Smooth muscle cell (in vitro differentiated cells): ENCODE data around the gene IRF2BP1. TPM values are rescaled to one million over a fixed set of nuclear protein-coding genes. Genes with fewer than 3 reads are reported as not detected.

ENCODE experiments used
- DNase-seq: peaks from one replicate; lab custom pipeline; 2025; ENCODE audit not compliant: unreplicated experiment; lab: John Stamatoyannopoulos, UW
- H2AFZ ChIP-seq: fragments of 200-600 bp; sonication (generic); 2 replicates; pipeline ENCODE4 v1.6.0; 2016; ENCODE audit warnings: antibody characterized with exemption, low read depth, mild to moderate bottlenecking
- H3F3A ChIP-seq: fragments of 200-600 bp; sonication (generic); 2 replicates; pipeline ENCODE4 v1.6.0; 2017; ENCODE audit warnings: antibody characterized with exemption, low read depth
- H3K27ac ChIP-seq: fragments of 200-600 bp; sonication (generic); 2 replicates; pipeline ENCODE4 v1.5.1; 2016; ENCODE audit warnings: low read depth, mild to moderate bottlenecking
- H3K27me3 ChIP-seq: fragments of 200-600 bp; sonication (generic); 2 replicates; pipeline ENCODE4 v1.6.1; 2016; ENCODE audit warnings: low read depth, mild to moderate bottlenecking
- H3K36me3 ChIP-seq: fragments of 200-600 bp; sonication (generic); 2 replicates; pipeline ENCODE4 v1.5.1; 2016; ENCODE audit warnings: low read depth
- H3K4me1 ChIP-seq: fragments of 200-600 bp; sonication (generic); 2 replicates; pipeline ENCODE4 v1.5.1; 2016; ENCODE audit warnings: low read depth
- H3K4me2 ChIP-seq: fragments of 200-600 bp; sonication (generic); 2 replicates; pipeline ENCODE4 v1.6.0; 2016; ENCODE audit warnings: mild to moderate bottlenecking
- H3K4me3 ChIP-seq: fragments of 200-600 bp; sonication (generic); 2 replicates; pipeline ENCODE4 v1.5.1; 2016; ENCODE audit warnings: mild to moderate bottlenecking
- H3K79me2 ChIP-seq: fragments of 200-600 bp; sonication (generic); 2 replicates; pipeline ENCODE4 v1.6.0; 2016; ENCODE audit warnings: low read depth, mild to moderate bottlenecking
- H3K9ac ChIP-seq: fragments of 200-600 bp; sonication (generic); 2 replicates; pipeline ENCODE4 v1.6.0; 2016; ENCODE audit warnings: low read depth
- H3K9me3 ChIP-seq: fragments of 200-600 bp; sonication (generic); replicated peaks from 2 replicates; pipeline ENCODE4 v1.5.1; 2016; ENCODE audit warnings: low read depth
- H4K20me1 ChIP-seq: fragments of 200-600 bp; sonication (generic); 2 replicates; pipeline ENCODE4 v1.6.0; 2016; ENCODE audit warnings: low read depth
- WGBS: methylation state at CpG from one replicate; pipeline ENCODE4 v1.1.7; 2016; ENCODE audit warnings: low lambda C conversion rate; 5-methylcytosine and 5-hydroxymethylcytosine counted together
- polyA plus RNA-seq: library from polyadenylated mRNA; unstranded; fragments of >200 nt; fragmentation: Nextera tagmentation; extraction: Ambion mirVana; gene quantifications from 2 replicates; pipeline ENCODE4 v1.2.1, GENCODE V29; 2016
- total RNA-seq: library from RNA; depleted of rRNA; stranded (reverse); fragments of >200 nt; gene quantifications from 2 replicates; pipeline ENCODE4 v1.2.3, GENCODE V29; 2014
- TF ChIP-seq, protein P1 (sequence below): fragments of 200-600 bp; sonication (generic); IDR thresholded peaks from 2 replicates; pipeline ENCODE4 v1.5.1; 2017; ENCODE audit warnings: borderline replicate concordance, mild to moderate bottlenecking, antibody characterized with exemption; ENCODE audit not compliant: insufficient read depth, poor library complexity, severe bottlenecking

IRF2BP1 gene
- total and polyA plus RNA-seq, 2 experiments from 2014 or later, result 12.9 to 19.0 TPM

DNA sequence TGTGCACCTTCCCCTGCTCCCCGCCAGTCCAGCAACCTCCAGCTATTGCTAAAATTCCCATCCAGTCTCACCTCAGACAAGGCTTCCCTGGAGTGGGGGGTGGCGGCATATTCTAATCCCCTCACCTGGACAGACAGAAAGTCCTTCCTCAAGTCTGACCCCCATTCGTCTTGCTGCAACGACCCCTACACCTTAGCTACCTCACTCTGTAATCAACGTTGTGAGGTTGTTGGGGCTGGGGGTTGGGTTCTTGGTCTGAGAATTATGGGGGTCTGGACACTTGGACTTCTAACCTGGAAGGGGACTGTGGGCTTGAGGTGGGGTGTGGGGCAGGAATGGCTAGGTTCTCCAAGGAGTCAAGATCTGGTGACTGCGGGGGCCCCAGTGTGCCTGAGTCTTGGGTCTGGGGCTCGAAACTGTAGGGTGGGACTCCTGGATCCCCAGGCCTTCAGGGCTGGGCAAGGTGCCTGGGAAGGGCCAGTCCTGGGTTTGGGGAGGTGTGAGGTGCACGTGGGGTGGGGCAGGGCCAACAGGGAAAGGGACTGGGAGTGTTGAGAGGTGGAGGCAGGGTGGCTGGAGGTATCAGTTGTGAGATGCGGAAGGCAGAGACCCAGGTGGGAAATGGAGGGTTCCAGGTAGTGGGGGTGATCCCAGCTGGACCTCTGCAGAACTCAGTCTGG lies 20.5 kb downstream of the IRF2BP1 start:
- H3K36me3 ChIP-seq, result no peaks in the 10 kb centered on the region
- H3K4me3 ChIP-seq, result peak overlapping the region; percentile 69
- 71% methylated on average over 9 of the region's 9 CpGs for WGBS
- no peak overlapping the region for H3K4me2 ChIP-seq
- no peak overlapping the region for H3K9ac ChIP-seq
- peaks cover 3% of the 10 kb centered on the region for H4K20me1 ChIP-seq
- peaks cover 12% of the 10 kb centered on the region for H3K27me3 ChIP-seq
- no peak for DNase-seq
- TF ChIP-seq, protein P1, sequence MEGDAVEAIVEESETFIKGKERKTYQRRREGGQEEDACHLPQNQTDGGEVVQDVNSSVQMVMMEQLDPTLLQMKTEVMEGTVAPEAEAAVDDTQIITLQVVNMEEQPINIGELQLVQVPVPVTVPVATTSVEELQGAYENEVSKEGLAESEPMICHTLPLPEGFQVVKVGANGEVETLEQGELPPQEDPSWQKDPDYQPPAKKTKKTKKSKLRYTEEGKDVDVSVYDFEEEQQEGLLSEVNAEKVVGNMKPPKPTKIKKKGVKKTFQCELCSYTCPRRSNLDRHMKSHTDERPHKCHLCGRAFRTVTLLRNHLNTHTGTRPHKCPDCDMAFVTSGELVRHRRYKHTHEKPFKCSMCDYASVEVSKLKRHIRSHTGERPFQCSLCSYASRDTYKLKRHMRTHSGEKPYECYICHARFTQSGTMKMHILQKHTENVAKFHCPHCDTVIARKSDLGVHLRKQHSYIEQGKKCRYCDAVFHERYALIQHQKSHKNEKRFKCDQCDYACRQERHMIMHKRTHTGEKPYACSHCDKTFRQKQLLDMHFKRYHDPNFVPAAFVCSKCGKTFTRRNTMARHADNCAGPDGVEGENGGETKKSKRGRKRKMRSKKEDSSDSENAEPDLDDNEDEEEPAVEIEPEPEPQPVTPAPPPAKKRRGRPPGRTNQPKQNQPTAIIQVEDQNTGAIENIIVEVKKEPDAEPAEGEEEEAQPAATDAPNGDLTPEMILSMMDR, result no peak
- H3K79me2 ChIP-seq, result peaks cover 19% of the 10 kb centered on the region
- H3K9me3 ChIP-seq, result no peaks in the 10 kb centered on the region
- H3F3A ChIP-seq, result no peaks in the 10 kb centered on the region
- no peak overlapping the region for H2AFZ ChIP-seq
- H3K4me1 ChIP-seq, result peaks cover 5% of the 10 kb centered on the region
- H3K27ac ChIP-seq, result no peak overlapping the region

DNA sequence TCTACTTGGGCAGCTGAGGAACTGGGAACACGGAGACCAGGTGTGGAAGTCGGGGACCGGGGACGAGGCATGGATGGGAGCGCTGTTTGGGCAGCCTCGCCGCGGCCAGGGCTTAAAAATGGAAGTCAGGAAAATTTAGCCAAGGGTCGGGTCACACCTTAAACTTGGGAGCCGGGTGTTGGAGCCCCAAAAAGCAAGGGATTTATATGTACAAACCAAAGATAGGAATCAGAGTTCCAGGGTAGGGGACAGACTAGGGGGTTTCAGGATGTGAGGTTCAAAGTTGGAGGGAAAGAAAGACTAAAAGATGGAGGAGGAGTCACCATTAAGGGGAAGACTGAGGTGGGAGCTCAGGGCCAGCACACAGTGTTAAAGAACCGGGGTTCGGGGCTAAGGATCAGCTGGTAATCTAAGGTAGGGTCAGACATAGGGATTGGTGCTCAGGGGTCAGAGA lies 21.3 kb downstream of the IRF2BP1 start:
- H3K27ac ChIP-seq, result no peak overlapping the region

DNA sequence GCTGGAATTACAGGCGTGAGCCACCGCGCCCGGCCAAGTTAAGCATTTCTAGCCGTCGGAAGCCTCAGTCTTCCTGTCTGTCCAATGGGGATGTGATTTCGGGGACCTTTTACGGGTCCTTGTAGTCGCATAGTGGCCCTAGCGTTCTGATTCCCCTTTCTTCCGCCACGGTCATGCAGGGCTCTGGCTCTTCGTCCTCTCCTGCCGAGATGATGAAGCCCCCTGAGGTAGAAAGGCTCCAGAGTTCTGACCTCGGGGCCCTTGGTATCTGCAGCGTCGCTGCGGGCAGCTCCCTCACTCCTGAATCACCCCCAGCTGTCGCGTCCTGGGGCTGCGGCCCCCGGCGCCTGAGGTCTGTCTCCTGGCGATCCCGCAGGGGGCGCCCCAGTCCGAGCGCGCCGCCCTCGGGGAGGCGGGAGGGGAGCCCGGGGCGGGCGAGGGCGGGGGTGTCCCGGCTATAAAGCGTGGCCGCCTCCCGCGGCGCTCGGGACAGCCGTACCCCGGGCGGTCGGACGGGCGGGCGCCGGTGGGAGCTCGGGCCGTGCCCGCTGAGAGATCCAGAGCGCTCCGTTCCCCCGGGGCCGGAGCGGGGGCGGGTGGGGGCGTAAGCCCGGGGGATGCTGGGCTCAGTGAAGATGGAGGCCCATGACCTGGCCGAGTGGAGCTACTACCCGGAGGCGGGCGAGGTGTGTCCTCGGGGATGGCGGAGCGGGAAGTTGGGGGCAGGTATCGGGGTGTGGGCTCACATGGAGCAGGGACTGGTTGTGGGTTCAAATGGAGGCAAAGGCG lies 21.9 kb downstream of the IRF2BP1 start, which contains the start of gene FOXA3:
TSS of gene FOXA3 (plus strand) at position 487 of the 789 bp plus-strand sequence. CDS start at position 618, 131 bp downstream.
- peak within 1 kb of the TSS; percentile 88 for H2AFZ ChIP-seq
- H3F3A ChIP-seq, result no peaks in the 10 kb centered on the region
- peaks cover 9% of the 10 kb centered on the region for H4K20me1 ChIP-seq
- TF ChIP-seq, protein P1, result peak; percentile 64
- no peaks in the 10 kb centered on the region for H3K36me3 ChIP-seq
- peak within 1 kb of the TSS; percentile 69 for H3K4me3 ChIP-seq
- peak within 1 kb of the TSS; percentile 85 for H3K4me2 ChIP-seq
- H3K4me1 ChIP-seq, result peaks cover 5% of the 10 kb centered on the region
- H3K9me3 ChIP-seq, result no peaks in the 10 kb centered on the region
- no peak within 1 kb of the TSS for H3K27ac ChIP-seq
- 5% methylated on average over 44 of the region's 71 CpGs for WGBS
- H3K27me3 ChIP-seq, result peaks cover 12% of the 10 kb centered on the region
- no peak within 1 kb of the TSS for H3K9ac ChIP-seq
- DNase-seq, result peak; percentile 29
- H3K79me2 ChIP-seq, result peaks cover 33% of the 10 kb centered on the region

More for the DNA sequence above, 21.3 kb downstream of the IRF2BP1 start:
- H3K79me2 ChIP-seq, result peaks cover 27% of the 10 kb centered on the region
- H2AFZ ChIP-seq, result no peak overlapping the region
- H3K4me1 ChIP-seq, result peaks cover 5% of the 10 kb centered on the region
- TF ChIP-seq, protein P1, result no peak
- H3K36me3 ChIP-seq, result no peaks in the 10 kb centered on the region
- H3K27me3 ChIP-seq, result peaks cover 12% of the 10 kb centered on the region
- WGBS, result 13% methylated on average over 12 of the region's 12 CpGs
- no peak overlapping the region for H3K9ac ChIP-seq
- H4K20me1 ChIP-seq, result peaks cover 4% of the 10 kb centered on the region
- no peak for DNase-seq
- no peaks in the 10 kb centered on the region for H3K9me3 ChIP-seq
- H3F3A ChIP-seq, result no peaks in the 10 kb centered on the region
- peak overlapping the region; percentile 69 for H3K4me3 ChIP-seq
- H3K4me2 ChIP-seq, result peak overlapping the region; percentile 85
